NT2/D1 (cell line): ENCODE data around the gene WDR20.

ENCODE experiments used
- SUZ12 ChIP-seq: IDR thresholded peaks from 2 replicates; pipeline ENCODE4 v1.6.1; 2011; ENCODE audit not compliant: insufficient read length, insufficient read depth; ENCODE audit errors: extremely low read depth
- ZNF274 ChIP-seq: IDR thresholded peaks from 2 replicates; pipeline ENCODE4 v1.6.1; 2011; ENCODE audit warnings: mild to moderate bottlenecking, low read depth, low read length

DNA sequence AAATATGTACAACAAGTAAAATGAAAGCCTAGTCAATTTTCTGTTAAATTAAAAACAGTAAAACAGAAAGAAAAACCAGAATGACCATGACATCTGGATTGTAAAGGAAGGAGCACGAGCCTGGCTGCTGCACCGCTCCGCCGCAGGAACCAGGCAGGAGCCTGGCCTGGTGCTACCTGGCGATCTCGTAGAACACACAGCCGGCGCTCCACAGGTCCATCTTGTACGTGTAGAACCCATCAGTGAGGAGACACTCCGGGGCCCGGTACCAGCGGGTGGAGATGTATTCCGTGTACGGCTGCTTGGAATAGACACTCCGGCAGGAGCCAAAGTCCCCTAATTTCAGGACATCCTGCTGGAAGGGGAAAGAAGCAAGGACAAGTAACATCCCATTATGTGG, 110.9 kb downstream of the WDR20 start:
- TF ChIP-seq ZNF274 (no peak), SUZ12 (no peak)
